HepG2 (cell line): ENCODE results near the gene KDR. TPM values are rescaled to one million over a fixed set of nuclear protein-coding genes. Genes with fewer than 3 reads are reported as not detected.

Experiments
- ATAC-seq: fragments of 200-7000 bp; cut with Tn5 transposase; 3 replicates; pipeline ENCODE4 v1.9.1; 2020; ENCODE audit warnings: mild to moderate bottlenecking, moderate library complexity
- BruUV-seq: library from RNA; stranded (reverse); fragments of 400-500 nt; replicated peaks from 2 replicates; lab custom pipeline; 2021; lab: Mats Ljungman, UMichigan
- CTCF ChIA-PET: fragments of 300-600 bp; formaldehyde crosslinking; extraction: SDS; loops from one replicate; lab custom pipeline; 2021; ENCODE audit warnings: low total read pairs, inconsistent platforms, low intra/inter-chr PET ratio; lab: Yijun Ruan, JAX
- POLR2A ChIA-PET: fragments of 350-600 bp; sonication (Branson Sonifier 250); formaldehyde crosslinking; loops from one replicate; lab custom pipeline; 2020; ENCODE audit warnings: antibody characterized with exemption, inconsistent platforms; lab: Yijun Ruan, JAX
- DNase-seq: peaks from one replicate; pipeline ENCODE4 v3.0.0-alpha.2; 2015; ENCODE audit warnings: low spot score
- FAIRE-seq: peaks from 3 replicates; lab custom pipeline; 2011; peaks lifted over from hg19 to GRCh38; lab: Jason Lieb, UNC
- H2AFZ ChIP-seq: one replicate; pipeline ENCODE4 v1.6.1; 2011; ENCODE audit warnings: low read length, inconsistent platforms
- H3K27ac ChIP-seq: fragments of 300-600 bp; 3 replicates; pipeline ENCODE4 v1.8.0; 2011; ENCODE audit warnings: mixed run types, mild to moderate bottlenecking, mixed read lengths, low read length, inconsistent platforms; ENCODE audit not compliant: insufficient read depth; ENCODE audit errors: extremely low read length
- H3K27me3 ChIP-seq, 2 experiments: fragments of 200-600 bp in 1 of 2; 2 replicates in 1 of 2; 3 replicates in 1 of 2; pipeline versions ENCODE4 v1.6.0 to v1.8.0; 2011; ENCODE audit warnings: low read length in 2 of 2, mild to moderate bottlenecking in 2 of 2, moderate library complexity in 2 of 2, inconsistent platforms in 1 of 2; ENCODE audit not compliant: insufficient read depth in 2 of 2, control insufficient read depth in 1 of 2
- H3K36me3 ChIP-seq, 2 experiments: fragments of 200-600 bp in 1 of 2; replicated peaks in 1 of 2; 2 replicates in 1 of 2; 3 replicates in 1 of 2; pipeline versions ENCODE4 v1.5.1 to v1.8.0; 2011; ENCODE audit warnings: low read length in 2 of 2, inconsistent platforms in 1 of 2; ENCODE audit not compliant: insufficient read depth in 2 of 2, control insufficient read depth in 1 of 2
- H3K4me1 ChIP-seq: 2 replicates; pipeline ENCODE4 v1.5.1; 2012; ENCODE audit warnings: low read length, inconsistent platforms; ENCODE audit not compliant: insufficient read depth
- H3K4me2 ChIP-seq: 2 replicates; pipeline ENCODE4 v1.6.0; 2011; ENCODE audit warnings: low read depth, low read length, inconsistent platforms
- H3K4me3 ChIP-seq, 3 experiments: fragments of 200-600 bp in 1 of 3; sonication (generic), shearing (Covaris generic) in 1 of 3; replicated peaks in 1 of 3; 2 replicates each; pipeline ENCODE4 v1.5.1; 2011 to 2016; ENCODE audit warnings: low read length in 3 of 3, inconsistent platforms in 2 of 3, low read depth in 2 of 3, mild to moderate bottlenecking in 2 of 3, control low read depth in 1 of 3, mixed read lengths in 1 of 3; ENCODE audit not compliant: insufficient read depth in 1 of 3
- H3K79me2 ChIP-seq: one replicate; pipeline ENCODE4 v1.6.1; 2011; ENCODE audit warnings: low read length, inconsistent platforms; ENCODE audit not compliant: insufficient read depth
- H3K9ac ChIP-seq: 2 replicates; pipeline ENCODE4 v1.6.0; 2011; ENCODE audit warnings: mild to moderate bottlenecking, low read depth, low read length, inconsistent platforms; ENCODE audit not compliant: insufficient read depth
- H3K9me3 ChIP-seq: 2 replicates; pipeline ENCODE4 v1.5.1; 2012; ENCODE audit warnings: mild to moderate bottlenecking, low read length
- H4K20me1 ChIP-seq: 2 replicates; pipeline ENCODE4 v1.6.0; 2011; ENCODE audit warnings: inconsistent platforms, mild to moderate bottlenecking, low read length, moderate library complexity; ENCODE audit not compliant: insufficient read depth
- ATF7 ChIP-seq, 2 experiments: fragments of 450-650 bp in 1 of 2; sonication (generic) in 1 of 2; formaldehyde crosslinking in 1 of 2; IDR thresholded peaks; 2 replicates each; pipeline versions ENCODE4 v1.4.0 to v1.6.1; 2016 to 2020; ENCODE audit warnings: antibody characterized with exemption in 1 of 2, mild to moderate bottlenecking in 1 of 2, missing genetic modification reagents in 1 of 2
- MIER2 ChIP-seq: IDR thresholded peaks from 2 replicates; pipeline ENCODE4 v1.6.1; 2016; ENCODE audit warnings: missing biosample characterization, missing genetic modification reagents
- SNAPC2 ChIP-seq: sonication (generic); formaldehyde crosslinking; IDR thresholded peaks from 2 replicates; pipeline ENCODE4 v1.8.1; 2022; ENCODE audit warnings: mild to moderate bottlenecking, missing genetic modification reagents
- ZNF549 ChIP-seq: sonication (generic); formaldehyde crosslinking; IDR thresholded peaks from 2 replicates; pipeline ENCODE4 v1.5.0; 2020; ENCODE audit warnings: missing genetic modification reagents
- ZNF605 ChIP-seq: sonication (generic); formaldehyde crosslinking; IDR thresholded peaks from 2 replicates; pipeline ENCODE4 v1.8.0; 2022; ENCODE audit warnings: mild to moderate bottlenecking, missing genetic modification reagents
- ZNF629 ChIP-seq: sonication (generic); formaldehyde crosslinking; conservative IDR thresholded peaks from 2 replicates; pipeline ENCODE4 v1.5.0; 2020; ENCODE audit warnings: missing genetic modification reagents
- WGBS: methylation state at CpG from one replicate; pipeline ENCODE4 v1.1.6; 2017; ENCODE audit warnings: low lambda C conversion rate; 5-methylcytosine and 5-hydroxymethylcytosine counted together
- in situ Hi-C: cut with HindIII; loops from 2 replicates; pipeline ENCODE4 v1.10.0; 2017; ENCODE audit warnings: low pct_unique_long_range_greater_than_20kb; ENCODE audit not compliant: extremely low pct_ligation_motif_present
- intact Hi-C: fragments of 100-400 bp; cut with micrococcal nuclease; formaldehyde crosslinking; loops from one replicate; pipeline ENCODE4 v1.10.0; 2022; ENCODE audit not compliant: unreplicated experiment
- polyA plus RNA-seq, 8 experiments: library from polyadenylated mRNA; depleted of rRNA in 3 of 8; stranded (reverse) in 7 of 8; unstranded in 1 of 8; fragments of >200 nt; fragmentation: Illumina TruSeq in 4 of 8; extraction: Trizol in 4 of 8; gene quantifications; 2 replicates each; pipeline versions ENCODE4 v1.2.1 to v1.2.3, GENCODE V29; 2011 to 2016; ENCODE audit warnings: low read depth in 4 of 8, missing spikeins in 1 of 8, mixed read lengths in 1 of 8; ENCODE audit not compliant: insufficient read depth in 1 of 8
- total RNA-seq, 5 experiments: library from RNA; depleted of rRNA; stranded (reverse); fragments of >200 nt; fragmentation: Illumina TruSeq; extraction: Trizol; gene quantifications; 2 replicates each; pipeline ENCODE4 v1.2.3, GENCODE V29; 2016; ENCODE audit warnings: low read depth in 1 of 5
- TF ChIP-seq, protein P1 (sequence below): sonication (generic); formaldehyde crosslinking; IDR thresholded peaks from 2 replicates; pipeline ENCODE4 v1.9.0; 2021; ENCODE audit warnings: missing genetic modification reagents, mild to moderate bottlenecking, borderline replicate concordance
- TF ChIP-seq, protein P2 (sequence below): sonication (generic); formaldehyde crosslinking; IDR thresholded peaks from 2 replicates; pipeline ENCODE4 v1.5.0; 2020; ENCODE audit warnings: missing genetic modification reagents

KDR gene
- total and polyA plus RNA-seq, 2 of the 13 experiments (the other 11 are each of a cell fraction or from before 2014, with no cell fraction given): not detected

DNA sequence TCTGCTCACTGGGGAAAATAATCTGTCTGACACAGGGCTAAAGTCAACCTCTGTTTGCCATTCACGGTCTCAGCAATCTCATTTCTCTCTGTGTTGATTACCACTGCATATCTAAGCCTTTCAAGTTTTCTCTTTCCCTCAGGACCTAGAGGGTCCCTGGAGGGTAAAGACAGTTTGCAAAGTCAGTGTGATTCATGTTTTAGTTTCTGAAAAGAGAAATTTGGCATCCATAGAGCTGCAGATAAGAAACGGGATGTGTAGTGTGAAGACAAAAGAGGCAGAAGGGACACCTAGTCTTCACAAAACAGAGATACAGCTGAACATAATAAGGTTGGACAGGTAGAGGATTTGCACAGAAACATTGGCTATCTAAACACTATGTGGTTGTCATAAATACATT is 34.5 kb upstream of the KDR start:
- Histone ChIP-seq H3K79me2 (no peaks in the 10 kb centered on the region), H3K27ac (no peak overlapping the region), H3K4me3 (no peak overlapping the region), H3K4me2 (no peak overlapping the region), H3K4me1 (no peaks in the 10 kb centered on the region), H2AFZ (no peak overlapping the region), H3K9ac (no peak overlapping the region), H3K36me3 (no peaks in the 10 kb centered on the region), H3K9me3 (no peaks in the 10 kb centered on the region), H4K20me1 (no peaks in the 10 kb centered on the region), H3K27me3 (peaks cover 0 to 6% of the 10 kb centered on the region in 2 experiments; a peak in 3 of 5 replicates)
- ATAC-seq (no peak), FAIRE-seq (no peak), DNase-seq (no peak)
- ChIA-PET CTCF (no interaction called here), POLR2A (no interaction called here)
- intact Hi-C loops (loop anchor here (10.0 kb wide), 1 partner anchor 185 kb away; no protein-coding TSS in a partner anchor), in situ Hi-C loops (no loop called here)
- no TSS peak for BruUV-seq
- TF ChIP-seq, protein P1, sequence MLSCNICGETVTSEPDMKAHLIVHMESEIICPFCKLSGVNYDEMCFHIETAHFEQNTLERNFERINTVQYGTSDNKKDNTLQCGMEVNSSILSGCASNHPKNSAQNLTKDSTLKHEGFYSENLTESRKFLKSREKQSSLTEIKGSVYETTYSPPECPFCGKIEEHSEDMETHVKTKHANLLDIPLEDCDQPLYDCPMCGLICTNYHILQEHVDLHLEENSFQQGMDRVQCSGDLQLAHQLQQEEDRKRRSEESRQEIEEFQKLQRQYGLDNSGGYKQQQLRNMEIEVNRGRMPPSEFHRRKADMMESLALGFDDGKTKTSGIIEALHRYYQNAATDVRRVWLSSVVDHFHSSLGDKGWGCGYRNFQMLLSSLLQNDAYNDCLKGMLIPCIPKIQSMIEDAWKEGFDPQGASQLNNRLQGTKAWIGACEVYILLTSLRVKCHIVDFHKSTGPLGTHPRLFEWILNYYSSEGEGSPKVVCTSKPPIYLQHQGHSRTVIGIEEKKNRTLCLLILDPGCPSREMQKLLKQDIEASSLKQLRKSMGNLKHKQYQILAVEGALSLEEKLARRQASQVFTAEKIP (CRISPR knock-in tag): no peak
- WGBS: 2% methylated on average over 2 of the region's 2 CpGs

DNA sequence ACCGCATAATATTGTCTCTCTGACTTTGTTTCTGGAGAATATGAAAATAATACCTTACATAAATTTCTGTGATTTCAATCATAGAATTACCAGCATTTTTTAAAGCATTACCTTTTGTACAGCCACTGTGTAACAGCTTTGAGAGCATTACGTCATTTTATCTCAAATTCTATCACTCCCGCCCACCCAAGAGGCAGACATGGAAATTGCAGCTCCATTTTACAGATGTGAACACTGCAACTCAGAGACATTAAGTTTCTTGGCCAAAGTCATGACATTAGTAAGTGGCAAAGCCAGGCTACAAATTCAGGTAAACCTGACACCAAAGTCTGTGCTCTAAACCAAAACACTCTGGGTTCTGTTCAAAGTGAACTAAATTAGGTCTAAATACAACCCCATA is 33.6 kb upstream of the KDR start:
- DNase-seq (no peak), FAIRE-seq (no peak), ATAC-seq (no peak)
- TF ChIP-seq ZNF629 (CRISPR knock-in tag) (0 out of 2 replicates have a peak, but pooled peaks have one; percentile 30), ZNF549 (no peak), ZNF605 (CRISPR knock-in tag) (no peak), SNAPC2 (CRISPR knock-in tag) (no peak), ATF7 (IDR thresholded peaks at IDR 0.05) (peak; percentile 94), ATF7 (CRISPR knock-in tag; IDR thresholded peaks at IDR 0.05) (no peak), MIER2 (CRISPR knock-in tag) (no peak)
- TF ChIP-seq, protein P2, sequence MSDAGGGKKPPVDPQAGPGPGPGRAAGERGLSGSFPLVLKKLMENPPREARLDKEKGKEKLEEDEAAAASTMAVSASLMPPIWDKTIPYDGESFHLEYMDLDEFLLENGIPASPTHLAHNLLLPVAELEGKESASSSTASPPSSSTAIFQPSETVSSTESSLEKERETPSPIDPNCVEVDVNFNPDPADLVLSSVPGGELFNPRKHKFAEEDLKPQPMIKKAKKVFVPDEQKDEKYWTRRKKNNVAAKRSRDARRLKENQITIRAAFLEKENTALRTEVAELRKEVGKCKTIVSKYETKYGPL (CRISPR knock-in tag): no peak
- Histone ChIP-seq H3K9ac (no peak overlapping the region), H3K4me2 (no peak overlapping the region), H3K79me2 (no peaks in the 10 kb centered on the region), H3K4me3 (no peak overlapping the region), H3K36me3 (no peaks in the 10 kb centered on the region), H3K27ac (no peak overlapping the region), H2AFZ (no peak overlapping the region), H3K9me3 (no peaks in the 10 kb centered on the region), H4K20me1 (no peaks in the 10 kb centered on the region), H3K27me3 (peaks cover 0 to 6% of the 10 kb centered on the region in 2 experiments; a peak in 3 of 5 replicates), H3K4me1 (no peaks in the 10 kb centered on the region)
- in situ Hi-C loops: no loop called here
- no TSS peak for BruUV-seq
- ChIA-PET CTCF (no interaction called here), POLR2A (no interaction called here)
- 35% methylated on average over 3 of the region's 3 CpGs for WGBS
- intact Hi-C loops: no loop called here
